Dendritic cell treated with granulocyte-macrophage colony-stimulating factor and Interleukin-4, amounts not matched to agents 40 ng/mL and 50 ng/mL, for 4 days (primary cell): Measurements from ENCODE around the gene ZNF543.
"Not testable (repeated sequence)": the region's sequence is repeated elsewhere in the genome, so short reads cannot be mapped to it uniquely, and the experiment has no call there.

ENCODE experiments used
- H3K27ac Mint-ChIP-seq: one replicate; pipeline ENCODE4 v1.8.0; 2022; ENCODE audit warnings: mild to moderate bottlenecking, mixed read lengths
- H3K27me3 Mint-ChIP-seq: one replicate; pipeline ENCODE4 v1.8.0; 2022; ENCODE audit warnings: mild to moderate bottlenecking, mixed read lengths
- H3K36me3 Mint-ChIP-seq: one replicate; pipeline ENCODE4 v1.8.0; 2022; ENCODE audit warnings: low read depth, mixed read lengths
- H3K4me1 Mint-ChIP-seq: one replicate; pipeline ENCODE4 v1.8.0; 2022; ENCODE audit warnings: low read depth, mixed read lengths
- H3K4me3 Mint-ChIP-seq: one replicate; pipeline ENCODE4 v1.8.0; 2022; ENCODE audit warnings: mild to moderate bottlenecking, moderate library complexity, mixed read lengths
- H3K9me3 Mint-ChIP-seq: one replicate; pipeline ENCODE4 v1.8.0; 2022; ENCODE audit warnings: mixed read lengths
- intact Hi-C: fragments of 100-400 bp; cut with micrococcal nuclease; formaldehyde crosslinking; loops from one replicate; pipeline ENCODE4 v1.15.0; 2022

The ZNF543 gene

DNA sequence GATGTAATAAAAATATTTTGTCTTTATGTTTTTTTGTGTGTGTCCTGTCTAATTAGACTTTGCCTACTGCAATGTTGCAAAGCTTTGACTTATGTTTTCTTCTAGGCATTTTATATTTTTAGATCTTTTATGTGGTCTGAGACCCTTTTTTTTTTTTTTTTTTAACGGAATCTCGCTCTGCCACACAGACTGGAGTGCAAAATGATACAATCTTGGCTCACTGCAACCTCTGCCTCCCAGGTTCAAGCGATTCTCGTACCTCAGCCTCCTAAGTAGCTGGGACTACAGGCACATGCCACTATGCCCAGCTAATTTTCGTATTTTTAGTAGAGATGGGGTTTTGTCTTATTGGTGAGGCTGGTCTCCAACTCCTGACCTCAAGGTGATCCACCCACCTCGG is 22.3 kb downstream of the ZNF543 start:
- no peaks in the 10 kb centered on the region for H3K36me3 Mint-ChIP-seq
- H3K4me1 Mint-ChIP-seq, result no peaks in the 10 kb centered on the region
- H3K9me3 Mint-ChIP-seq, result peaks cover 17% of the 10 kb centered on the region
- H3K27me3 Mint-ChIP-seq, result peaks cover 18% of the 10 kb centered on the region
- intact Hi-C loops, result no loop called here
- no peak overlapping the region for H3K4me3 Mint-ChIP-seq
- no peak overlapping the region for H3K27ac Mint-ChIP-seq

DNA sequence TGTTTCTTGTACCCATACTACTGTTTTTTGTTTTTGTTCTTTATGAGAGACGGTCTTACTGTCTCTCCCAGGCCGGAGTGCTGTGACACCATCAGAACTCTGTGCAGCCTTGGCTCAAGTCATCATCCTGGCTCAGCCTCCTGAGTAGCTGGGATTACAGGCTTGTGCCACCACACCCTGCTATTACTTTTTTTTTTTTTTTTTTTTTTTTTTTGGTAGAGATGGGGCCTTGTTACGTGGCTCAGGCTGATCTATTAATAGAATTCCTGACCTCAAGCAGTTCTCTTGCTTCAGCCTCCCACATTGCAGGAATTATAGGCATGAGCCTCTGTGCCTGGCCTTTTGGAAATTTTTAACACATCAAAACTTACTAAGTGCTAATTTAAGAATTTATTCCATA is 27.9 kb downstream of the ZNF543 start:
- intact Hi-C loops, result no loop called here

DNA sequence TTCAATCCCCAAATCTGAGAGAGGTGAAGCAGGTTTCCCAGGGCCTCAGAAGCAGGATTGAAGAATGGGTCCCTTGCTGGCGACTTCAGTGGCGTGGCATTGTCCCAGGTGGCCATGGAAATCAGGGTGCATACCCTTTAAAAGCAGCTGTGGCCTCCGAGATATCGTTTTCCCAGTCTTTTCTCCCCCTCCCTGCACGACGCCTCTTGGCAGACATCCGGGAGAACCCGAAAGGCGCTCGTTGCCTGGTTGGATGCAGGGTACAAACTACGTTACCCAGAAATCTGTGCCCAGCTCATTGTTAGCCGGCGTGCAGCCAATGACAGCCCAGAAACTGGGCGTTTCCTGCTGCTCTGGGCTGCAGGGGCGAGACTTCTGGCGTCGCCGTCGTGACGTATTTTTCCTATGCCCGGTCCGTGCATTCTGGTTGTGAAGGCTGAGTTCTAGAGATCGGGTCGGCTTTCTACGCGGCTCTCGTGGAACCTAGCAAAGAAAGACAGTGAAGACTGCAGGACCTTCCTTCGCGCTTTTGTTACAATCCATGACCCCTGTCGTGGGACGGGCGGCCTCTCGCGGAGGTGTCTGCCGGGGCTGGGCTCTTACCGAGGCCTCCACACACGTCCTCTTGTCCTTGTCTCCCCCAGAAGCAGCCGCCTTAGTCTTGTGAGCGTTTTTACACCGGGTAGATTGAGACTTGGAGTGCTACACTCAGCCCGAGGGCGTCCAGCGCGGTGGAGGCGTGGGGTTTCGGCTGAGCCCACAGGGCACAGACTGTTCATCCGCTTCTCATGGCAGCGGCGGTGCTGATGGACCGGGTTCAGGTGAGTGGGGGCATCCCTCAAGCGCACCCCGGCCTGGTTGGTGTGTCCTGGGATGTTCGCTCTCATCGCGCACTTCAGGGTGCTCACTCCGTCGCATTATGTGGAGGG is 30.9 kb downstream of the ZNF543 start, which contains the start of gene ZNF304:
Gene ZNF304, plus strand, starts transcription at position 395 of the 929 bp plus-strand sequence. Its CDS starts 394 bp downstream, at position 789.
- Mint-ChIP-seq H3K9me3 (peaks cover 44% of the 10 kb centered on the region), H3K4me3 (peak within 1 kb of the TSS; percentile 92), H3K4me1 (peaks cover 23% of the 10 kb centered on the region), H3K36me3 (peaks cover 62% of the 10 kb centered on the region), H3K27me3 (peaks cover 9% of the 10 kb centered on the region), H3K27ac (peak within 1 kb of the TSS; percentile 90)
- intact Hi-C loops, result loop anchor here (1.0 to 5.0 kb wide), 2 partner anchors 12 to 69 kb away; partner anchors contain the start of genes TRAPPC2B, ZNF460 and ZNF547

More for the DNA sequence above, 27.9 kb downstream of the ZNF543 start:
- H3K9me3 Mint-ChIP-seq, result peaks cover 17% of the 10 kb centered on the region
- no peak overlapping the region for H3K4me3 Mint-ChIP-seq
- H3K27ac Mint-ChIP-seq, result no peak overlapping the region
- peaks cover 32% of the 10 kb centered on the region for H3K36me3 Mint-ChIP-seq
- H3K27me3 Mint-ChIP-seq, result peaks cover 15% of the 10 kb centered on the region
- H3K4me1 Mint-ChIP-seq, result peaks cover 18% of the 10 kb centered on the region

DNA sequence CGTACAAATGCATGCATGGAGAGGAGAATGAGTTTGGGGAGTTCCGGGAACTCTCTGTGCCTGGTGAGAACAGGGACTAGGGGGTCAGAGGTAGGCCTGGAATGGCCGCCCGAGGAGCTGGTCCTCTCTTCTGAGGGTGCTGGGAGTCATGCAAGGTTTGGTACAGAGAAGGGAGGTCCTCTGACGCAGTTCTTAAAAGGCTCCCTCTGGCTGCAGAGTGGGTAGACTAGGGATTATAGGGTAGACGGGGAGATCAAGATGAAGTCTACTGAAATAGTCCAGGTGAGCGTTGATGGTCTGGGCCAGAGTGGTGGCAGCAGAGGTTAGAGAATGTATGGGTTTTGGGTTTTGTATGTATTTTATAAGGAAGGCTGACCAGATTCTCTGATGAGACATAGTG is 31.6 kb downstream of the ZNF543 start:
- peak overlapping the region; percentile 92 for H3K4me3 Mint-ChIP-seq
- intact Hi-C loops, result loop anchor here (1.0 to 5.0 kb wide), 2 partner anchors 11 to 70 kb away; partner anchors contain the start of genes TRAPPC2B, ZNF460 and ZNF547
- peak overlapping the region; percentile 90 for H3K27ac Mint-ChIP-seq
- peaks cover 69% of the 10 kb centered on the region for H3K36me3 Mint-ChIP-seq
- H3K27me3 Mint-ChIP-seq, result peaks cover 4% of the 10 kb centered on the region
- H3K4me1 Mint-ChIP-seq, result peaks cover 23% of the 10 kb centered on the region
- H3K9me3 Mint-ChIP-seq, result peaks cover 51% of the 10 kb centered on the region

DNA sequence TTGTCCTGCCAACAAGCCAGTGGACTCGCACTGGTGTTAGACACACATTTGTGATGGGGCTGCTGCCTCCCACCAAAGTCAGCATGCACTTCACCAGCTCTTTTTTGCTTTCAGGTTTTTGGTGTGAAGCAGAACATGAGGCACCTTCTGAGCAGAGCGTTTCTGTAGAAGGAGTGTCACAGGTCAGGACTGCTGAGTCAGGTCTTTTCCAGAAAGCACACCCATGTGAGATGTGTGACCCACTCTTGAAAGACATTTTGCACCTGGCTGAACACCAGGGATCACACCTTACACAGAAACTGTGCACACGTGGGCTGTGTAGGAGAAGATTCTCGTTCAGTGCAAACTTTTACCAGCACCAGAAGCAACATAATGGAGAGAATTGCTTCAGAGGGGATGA is 35.6 kb downstream of the ZNF543 start:
- H3K27me3 Mint-ChIP-seq, result no peaks in the 10 kb centered on the region
- peaks cover 85% of the 10 kb centered on the region for H3K36me3 Mint-ChIP-seq
- no peak overlapping the region for H3K27ac Mint-ChIP-seq
- intact Hi-C loops, result no loop called here
- H3K4me1 Mint-ChIP-seq, result peaks cover 23% of the 10 kb centered on the region
- H3K9me3 Mint-ChIP-seq, result peaks cover 80% of the 10 kb centered on the region
- H3K4me3 Mint-ChIP-seq, result no peak overlapping the region

DNA sequence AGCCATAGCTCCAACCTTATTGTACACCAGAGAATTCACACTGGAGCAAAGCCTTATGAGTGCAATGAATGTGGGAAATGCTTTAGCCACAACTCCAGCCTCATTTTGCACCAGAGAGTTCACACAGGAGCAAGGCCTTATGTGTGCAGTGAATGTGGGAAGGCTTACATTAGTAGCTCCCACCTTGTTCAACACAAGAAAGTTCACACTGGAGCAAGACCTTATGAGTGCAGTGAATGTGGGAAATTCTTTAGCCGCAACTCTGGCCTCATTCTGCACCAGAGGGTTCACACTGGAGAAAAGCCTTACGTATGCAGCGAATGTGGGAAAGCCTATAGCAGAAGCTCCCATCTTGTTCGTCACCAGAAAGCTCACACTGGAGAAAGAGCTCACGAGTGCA is 37.1 kb downstream of the ZNF543 start:
- Mint-ChIP-seq H3K4me1 (peaks cover 12% of the 10 kb centered on the region), H3K27ac (no peak overlapping the region), H3K4me3 (no peak overlapping the region), H3K27me3 (no peaks in the 10 kb centered on the region), H3K36me3 (peaks cover 79% of the 10 kb centered on the region), H3K9me3 (peaks cover 85% of the 10 kb centered on the region)
- intact Hi-C loops, result no loop called here

DNA sequence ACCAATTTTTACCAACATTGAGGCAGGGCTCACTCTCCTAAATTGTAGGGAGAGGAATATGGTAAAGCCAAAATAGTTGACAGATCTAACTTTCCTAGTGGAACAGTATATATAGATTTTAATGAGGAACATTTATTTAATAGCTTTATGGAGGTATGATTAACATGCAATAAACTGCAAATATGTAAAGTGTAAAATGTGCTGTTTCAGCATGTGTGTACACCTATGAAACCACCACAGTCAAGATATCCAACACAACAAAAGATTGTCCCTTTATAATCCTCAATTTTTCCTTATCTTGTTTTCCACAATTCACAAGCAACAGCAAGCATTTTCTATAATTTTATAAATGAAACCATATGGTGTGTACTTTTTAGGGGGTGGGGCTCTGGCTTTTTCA is 39.0 kb downstream of the ZNF543 start:
- intact Hi-C loops, result no loop called here
- H3K4me1 Mint-ChIP-seq, result peaks cover 12% of the 10 kb centered on the region
- H3K36me3 Mint-ChIP-seq, result peaks cover 78% of the 10 kb centered on the region
- no peak overlapping the region for H3K4me3 Mint-ChIP-seq
- H3K9me3 Mint-ChIP-seq, result peaks cover 82% of the 10 kb centered on the region
- H3K27ac Mint-ChIP-seq, result no peak overlapping the region
- H3K27me3 Mint-ChIP-seq, result peaks cover 3% of the 10 kb centered on the region

DNA sequence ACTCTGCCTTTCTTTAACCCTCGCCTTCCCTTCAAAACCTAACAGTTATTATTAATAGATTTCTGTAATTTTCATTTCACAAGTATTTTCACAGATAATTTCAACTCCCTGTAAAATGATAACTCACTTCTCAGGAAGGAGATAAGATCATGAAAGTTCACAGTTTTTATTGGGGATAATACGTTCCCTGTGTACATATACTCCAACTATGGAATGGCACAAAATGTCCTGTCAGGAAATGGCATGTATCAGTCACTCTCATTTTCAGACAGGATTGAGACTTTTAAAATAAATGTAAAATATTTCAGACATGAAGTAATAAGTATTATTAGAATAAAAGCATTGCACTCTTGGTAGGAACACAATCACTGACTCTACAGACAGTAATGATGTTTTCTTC is 42.1 kb downstream of the ZNF543 start:
- H3K4me3 Mint-ChIP-seq, result no peak overlapping the region
- H3K36me3 Mint-ChIP-seq, result peaks cover 58% of the 10 kb centered on the region
- H3K27ac Mint-ChIP-seq, result peak overlapping the region; percentile 85
- peaks cover 3% of the 10 kb centered on the region for H3K27me3 Mint-ChIP-seq
- H3K4me1 Mint-ChIP-seq, result peaks cover 13% of the 10 kb centered on the region
- peaks cover 56% of the 10 kb centered on the region for H3K9me3 Mint-ChIP-seq
- intact Hi-C loops, result loop anchor here (2.0 kb wide), 1 partner anchor 48 kb away; the partner anchor contains the start of gene ZNF17

DNA sequence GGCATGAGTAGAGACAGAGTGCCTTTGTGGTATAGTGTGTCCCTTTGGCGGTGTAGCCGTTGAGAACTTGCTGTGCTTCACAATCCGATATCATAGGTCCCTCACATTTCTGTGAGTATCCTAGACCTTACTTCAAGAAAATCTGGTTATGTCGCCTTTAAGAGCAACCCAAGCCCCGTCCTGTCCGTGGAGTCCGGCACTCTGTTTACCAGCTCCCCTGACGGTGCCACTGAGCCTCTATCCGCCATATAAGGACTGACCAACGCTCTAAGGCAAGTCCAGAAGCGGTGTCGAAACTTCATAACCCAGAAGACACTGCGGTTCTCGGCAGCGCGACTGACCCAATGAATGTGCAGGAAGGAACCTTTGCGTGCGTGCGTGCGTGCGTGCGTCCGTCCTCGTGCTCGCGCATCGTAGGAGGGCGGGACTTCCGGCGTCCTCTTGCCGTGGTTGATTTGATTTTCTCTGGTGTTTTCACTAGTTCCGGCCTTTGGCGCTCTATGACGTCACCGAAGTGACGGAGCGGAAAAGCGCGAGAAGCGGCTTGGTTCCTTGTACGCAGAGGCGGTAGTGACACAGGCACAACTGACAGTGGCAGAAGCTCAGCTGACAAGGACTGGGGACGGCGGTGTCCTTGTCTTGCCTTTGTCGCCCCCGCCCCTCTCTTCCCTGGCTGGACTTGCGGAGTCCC is 42.9 kb downstream of the ZNF543 start, which contains the start of the genes TRAPPC2B and ZNF547:
Gene TRAPPC2B, plus strand, starts transcription at position 555 of the 691 bp plus-strand sequence. CDS start 1,283 bp downstream, outside the sequence.
Gene ZNF547, plus strand, starts transcription at position 555 of the 691 bp plus-strand sequence. CDS start 5,005 bp downstream, outside the sequence.
- peaks cover 3% of the 10 kb centered on the region for H3K27me3 Mint-ChIP-seq
- H3K36me3 Mint-ChIP-seq, result peaks cover 51% of the 10 kb centered on the region
- peak within 1 kb of the TSS; percentile 85 for H3K27ac Mint-ChIP-seq
- H3K9me3 Mint-ChIP-seq, result peaks cover 50% of the 10 kb centered on the region
- H3K4me1 Mint-ChIP-seq, result peaks cover 13% of the 10 kb centered on the region
- H3K4me3 Mint-ChIP-seq, result peak within 1 kb of the TSS; percentile 81
- intact Hi-C loops, result loop anchor here (1.0 to 2.0 kb wide), 5 partner anchors 12 to 123 kb away; partner anchors contain the start of genes ZNF17, ZNF304, ZNF543 and ZNF548

DNA sequence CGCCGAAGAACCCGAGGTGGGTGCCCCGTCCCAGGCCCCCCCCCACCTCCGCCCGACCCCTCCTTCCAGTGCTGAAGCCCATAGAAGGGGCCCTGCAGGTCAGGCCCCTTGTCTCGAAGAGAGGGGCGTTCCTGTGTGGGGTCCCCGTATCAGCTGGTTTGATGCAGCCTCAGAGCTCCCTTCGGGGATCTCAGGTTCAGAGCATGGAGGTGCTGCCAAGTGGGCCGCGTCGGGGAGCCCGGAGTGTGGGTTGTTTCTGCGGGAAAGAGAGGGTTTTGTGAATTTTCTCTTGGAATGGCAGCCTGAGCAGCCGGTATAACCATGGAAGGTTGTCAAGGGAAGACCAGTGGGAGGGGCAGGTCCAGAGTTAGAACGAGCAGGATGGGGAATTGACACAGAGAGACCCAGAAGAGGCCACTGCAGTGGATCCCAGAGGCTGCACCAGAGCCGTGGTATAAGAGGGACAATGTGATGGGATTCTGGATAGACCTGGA is 43.5 kb downstream of the ZNF543 start:
- peaks cover 3% of the 10 kb centered on the region for H3K27me3 Mint-ChIP-seq
- H3K36me3 Mint-ChIP-seq, result peaks cover 48% of the 10 kb centered on the region
- peak overlapping the region; percentile 85 for H3K27ac Mint-ChIP-seq
- peak overlapping the region; percentile 81 for H3K4me3 Mint-ChIP-seq
- peaks cover 13% of the 10 kb centered on the region for H3K4me1 Mint-ChIP-seq
- peaks cover 50% of the 10 kb centered on the region for H3K9me3 Mint-ChIP-seq
- intact Hi-C loops, result loop anchor here (1.0 to 2.0 kb wide), 5 partner anchors 12 to 123 kb away; partner anchors contain the start of genes ZNF17, ZNF304, ZNF543 and ZNF548

DNA sequence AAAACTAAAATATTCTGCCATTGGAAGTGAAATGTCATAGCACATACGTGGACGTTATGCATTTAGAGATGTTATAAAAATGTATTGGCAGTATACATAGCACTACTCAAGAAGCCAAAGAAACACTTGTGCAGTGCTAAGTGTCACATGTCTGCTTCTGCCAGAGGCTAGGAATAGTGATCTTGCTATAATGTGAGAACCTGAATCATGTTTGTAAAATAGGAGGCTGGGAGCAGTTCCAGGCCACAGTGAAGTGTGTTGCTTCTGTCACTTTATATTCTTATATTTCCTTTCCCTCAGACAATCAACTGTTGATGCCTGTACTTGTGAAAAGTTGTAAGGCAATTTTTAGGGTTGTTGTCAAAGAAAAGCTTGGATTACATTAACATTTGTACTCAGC is 46.5 kb downstream of the ZNF543 start:
- H3K27ac Mint-ChIP-seq, result no peak overlapping the region
- H3K4me1 Mint-ChIP-seq, result peaks cover 13% of the 10 kb centered on the region
- H3K4me3 Mint-ChIP-seq, result no peak overlapping the region

DNA sequence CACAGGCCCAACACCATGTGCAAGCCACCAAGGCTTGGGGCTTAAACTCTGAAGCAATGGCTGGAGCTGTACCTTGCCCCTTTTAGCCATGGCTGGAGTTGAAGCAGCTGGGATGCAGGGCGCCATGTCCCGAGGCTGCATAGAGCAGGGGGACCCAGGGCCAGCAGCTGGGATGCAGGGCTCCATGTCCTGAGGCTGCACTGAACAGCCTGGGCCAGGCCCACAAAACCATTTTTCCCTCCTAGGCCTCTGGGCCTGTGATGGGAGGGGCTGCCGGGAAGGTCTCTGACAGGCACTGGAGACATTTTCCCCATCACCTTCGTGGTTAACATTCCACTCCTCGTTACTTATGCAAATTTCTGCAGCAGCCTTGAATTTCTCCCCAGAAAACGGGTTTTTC is 53.9 kb downstream of the ZNF543 start:
- H3K27me3 Mint-ChIP-seq, result no peaks in the 10 kb centered on the region
- H3K36me3 Mint-ChIP-seq, result peaks cover 89% of the 10 kb centered on the region
- H3K27ac Mint-ChIP-seq, result no peak overlapping the region
- intact Hi-C loops, result no loop called here
- H3K4me3 Mint-ChIP-seq, result no peak overlapping the region
- H3K4me1 Mint-ChIP-seq, result no peaks in the 10 kb centered on the region
- peaks cover 100% of the 10 kb centered on the region for H3K9me3 Mint-ChIP-seq

More for the DNA sequence above, 46.5 kb downstream of the ZNF543 start:
- Mint-ChIP-seq H3K27me3 (peaks cover 3% of the 10 kb centered on the region), H3K9me3 (peaks cover 59% of the 10 kb centered on the region), H3K36me3 (peaks cover 61% of the 10 kb centered on the region)
- intact Hi-C loops, result no loop called here

DNA sequence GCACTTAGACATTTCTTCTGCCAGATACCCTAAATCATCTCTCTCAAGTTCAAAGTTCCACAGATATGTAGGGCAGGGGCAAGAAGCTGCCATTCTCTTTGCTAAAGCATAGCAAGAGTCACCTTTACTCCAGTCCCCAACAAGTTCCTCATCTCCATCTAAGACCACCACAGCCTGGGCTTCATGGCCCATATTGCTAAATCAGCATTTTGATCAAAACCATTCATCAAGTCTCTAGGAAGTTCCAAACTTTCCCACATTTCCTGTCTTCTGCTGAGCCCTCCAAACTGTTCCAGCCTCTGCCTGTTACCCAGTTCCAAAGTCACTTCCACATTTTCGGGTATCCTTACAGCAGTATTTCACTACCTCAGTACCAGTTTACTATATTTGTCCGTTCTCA is 54.4 kb downstream of the ZNF543 start:
- Mint-ChIP-seq H3K36me3 (peaks cover 84% of the 10 kb centered on the region), H3K9me3 (peaks cover 100% of the 10 kb centered on the region)
- H3K4me3 Mint-ChIP-seq, intact Hi-C loops, H3K27me3 Mint-ChIP-seq, H3K4me1 Mint-ChIP-seq, H3K27ac Mint-ChIP-seq: not testable (repeated sequence)
